Adrenal gland (tissue), 5 donors: Measurements from ENCODE around the gene TSHZ2.

Experiments used
- CTCF ChIP-seq, 6 experiments: fragments of 450-650 bp in 4 of 6; fragments of 200-600 bp in 2 of 6; sonication (generic) in 1 of 6; IDR thresholded peaks; 1 replicate in 5 of 6; 2 replicates in 1 of 6; pipeline versions ENCODE4 v1.5.1 to v1.8.0; 2016 to 2021; ENCODE audit warnings: antibody characterized with exemption in 6 of 6, mild to moderate bottlenecking in 2 of 6, moderate library complexity in 1 of 6
- POLR2A ChIP-seq, 2 donors: fragments of 450-650 bp; IDR thresholded peaks; one replicate each; pipeline ENCODE4 v1.6.1; 2017; ENCODE audit warnings: antibody characterized with exemption in 2 of 2, mild to moderate bottlenecking in 2 of 2, moderate library complexity in 1 of 2
- donor health status: DM: no; HTN: no; CAD: no.

DNA sequence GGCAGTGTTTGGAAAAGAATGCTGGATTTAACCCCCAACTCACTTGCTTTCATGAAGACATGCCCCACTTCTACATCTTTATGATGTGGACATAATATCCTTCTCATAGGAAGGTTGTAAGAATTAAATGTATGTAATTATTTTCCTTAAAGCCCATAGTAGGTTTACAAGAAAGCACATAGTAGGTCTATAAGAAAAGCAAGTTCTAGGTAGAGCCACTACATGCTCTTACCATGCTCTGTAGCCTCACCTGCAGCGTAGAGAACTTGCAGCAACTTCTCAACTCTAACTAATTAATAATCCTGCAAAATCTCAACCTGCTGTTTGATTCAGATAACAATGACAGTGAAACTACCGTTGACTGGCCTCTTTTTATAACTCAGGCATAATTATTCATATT is 288.4 kb downstream of the TSHZ2 start:
- TF ChIP-seq CTCF (IDR thresholded peaks at IDR 0.05): no peak
- no peak for TF ChIP-seq POLR2A (IDR thresholded peaks at IDR 0.05)
